Testis (tissue), 3 donors: ENCODE results near the gene STAM. TPM values are rescaled to one million over a fixed set of nuclear protein-coding genes. Genes with fewer than 3 reads are reported as not detected.
"Not testable (repeated sequence)": the region's sequence is repeated elsewhere in the genome, so short reads cannot be mapped to it uniquely, and the experiment has no call there.

Experiments
- DNase-seq: peaks from one replicate; pipeline ENCODE4 v3.0.0-alpha.2; 2019
- H3K27ac ChIP-seq, 2 donors: fragments of 200-600 bp; sonication (generic); one replicate each; pipeline ENCODE4 v1.5.1; 2019
- H3K27me3 ChIP-seq: fragments of 200-600 bp; sonication (generic); one replicate; pipeline ENCODE4 v1.5.1; 2019
- H3K36me3 ChIP-seq: fragments of 200-600 bp; sonication (generic); one replicate; pipeline ENCODE4 v1.5.1; 2017; ENCODE audit warnings: low read depth; ENCODE audit errors: missing control alignments
- H3K4me1 ChIP-seq: fragments of 200-600 bp; sonication (generic); one replicate; pipeline ENCODE4 v1.5.1; 2019
- H3K4me3 ChIP-seq, 2 donors: fragments of 200-600 bp; sonication (generic); one replicate each; pipeline ENCODE4 v1.5.1; 2017 to 2019
- H3K9me3 ChIP-seq: fragments of 200-600 bp; sonication (generic); one replicate; pipeline ENCODE4 v1.5.1; 2017
- CTCF ChIP-seq, 3 experiments: fragments of 450-650 bp in 2 of 3; fragments of 200-600 bp in 1 of 3; sonication (generic) in 1 of 3; IDR thresholded peaks; one replicate each; pipeline ENCODE4 v1.5.1; 2016 to 2019; ENCODE audit warnings: antibody characterized with exemption in 3 of 3, mild to moderate bottlenecking in 2 of 3, moderate library complexity in 1 of 3
- POLR2A ChIP-seq: fragments of 450-650 bp; IDR thresholded peaks from one replicate; pipeline ENCODE4 v1.6.1; 2017; ENCODE audit warnings: antibody characterized with exemption, mild to moderate bottlenecking, moderate library complexity
- WGBS, 2 donors: methylation state at CpG; one replicate each; pipeline ENCODE4 v1.1.5; 2018; 5-methylcytosine and 5-hydroxymethylcytosine counted together
- intact Hi-C: fragments of 100-400 bp; cut with DNase I; formaldehyde crosslinking; loops from one replicate; pipeline ENCODE4 v1.15.1; 2023; ENCODE audit warnings: low total_unique reads
- polyA plus RNA-seq: library from polyadenylated mRNA; stranded (reverse); fragments of 350-450 nt; fragmentation: Illumina TruSeq; extraction: RNeasy Lipid Tissue Mini Kit (QIAGEN cat#74804); gene quantifications from one replicate; pipeline ENCODE4 v1.2.3, GENCODE V29; 2014; ENCODE audit warnings: low read depth, low replicate concordance; ENCODE audit not compliant: insufficient read depth
- total RNA-seq, 2 donors: library from RNA; depleted of rRNA; stranded (reverse); fragments of >200 nt; gene quantifications; one replicate each; pipeline ENCODE4 v1.2.3, GENCODE V29; 2016

The STAM gene
- total and polyA plus RNA-seq, 3 donors from 2014 or later, result 23.7 to 40.9 (median 40.6) TPM

GRCh38 chr10:17710181-17710580, 66.2 kb downstream of the STAM start:
- WGBS, 2 donors, result 58 to 79% methylated on average over 4 of the region's 4 CpGs
- H3K27me3 ChIP-seq, result no peaks in the 10 kb centered on the region
- TF ChIP-seq CTCF (IDR thresholded peaks at IDR 0.05), result no peak
- no peak for TF ChIP-seq POLR2A
- no peak overlapping the region for H3K27ac ChIP-seq
- no peaks in the 10 kb centered on the region for H3K4me1 ChIP-seq
- H3K9me3 ChIP-seq, result no peaks in the 10 kb centered on the region
- no peak overlapping the region for H3K4me3 ChIP-seq
- no peaks in the 10 kb centered on the region for H3K36me3 ChIP-seq
- no peak for DNase-seq
- intact Hi-C loops, result no loop called here

GRCh38 chr10:17712053-17712452, 68.1 kb downstream of the STAM start:
- Histone ChIP-seq H3K36me3 (no peaks in the 10 kb centered on the region), H3K4me3 (no peak overlapping the region), H3K4me1 (no peaks in the 10 kb centered on the region), H3K9me3 (no peaks in the 10 kb centered on the region), H3K27ac (no peak overlapping the region), H3K27me3 (no peaks in the 10 kb centered on the region)
- WGBS, 2 donors, result 82 to 89% methylated on average over 5 of the region's 5 CpGs
- TF ChIP-seq POLR2A (no peak), CTCF (IDR thresholded peaks at IDR 0.05) (no peak)
- intact Hi-C loops, result no loop called here
- no peak for DNase-seq

- H3K27me3 ChIP-seq, result no peaks in the 10 kb centered on the region
- no peaks in the 10 kb centered on the region for H3K4me1 ChIP-seq
- no peaks in the 10 kb centered on the region for H3K9me3 ChIP-seq
- peak; percentile 47 for DNase-seq
- 48 to 66% methylated on average over 18 of the region's 18 CpGs for WGBS, 2 donors
- TF ChIP-seq CTCF (IDR thresholded peaks at IDR 0.05) (peak in 1 of 3 experiments; percentile 5), POLR2A (no peak)
- intact Hi-C loops, result no loop called here
- H3K27ac ChIP-seq, result no peak overlapping the region
- H3K4me3 ChIP-seq, result peak overlapping the region; percentile 14 to 35
- H3K36me3 ChIP-seq, result no peaks in the 10 kb centered on the region
Observed at GRCh38 chr10:17712717-17713471, 68.9 kb downstream of the STAM start.

- no peak for TF ChIP-seq POLR2A
- no peak for TF ChIP-seq CTCF (IDR thresholded peaks at IDR 0.05)
- no peaks in the 10 kb centered on the region for H3K36me3 ChIP-seq
- no peaks in the 10 kb centered on the region for H3K9me3 ChIP-seq
- intact Hi-C loops, result no loop called here
- no peak for DNase-seq
- 67 to 82% methylated on average over 10 of the region's 10 CpGs for whole genome bisulfite sequencing, 2 donors
- H3K4me3 ChIP-seq, result no peak overlapping the region
- no peaks in the 10 kb centered on the region for H3K4me1 ChIP-seq
- H3K27ac ChIP-seq, result no peak overlapping the region
- H3K27me3 ChIP-seq, result no peaks in the 10 kb centered on the region
Observed at GRCh38 chr10:17713758-17714157, 69.8 kb downstream of the STAM start.

GRCh38 chr10:17716161-17716560, 72.2 kb downstream of the STAM start:
- DNase-seq, result no peak
- H3K9me3 ChIP-seq, result no peaks in the 10 kb centered on the region
- no peaks in the 10 kb centered on the region for H3K27me3 ChIP-seq
- TF ChIP-seq CTCF (IDR thresholded peaks at IDR 0.05) (no peak), POLR2A (no peak)
- no peaks in the 10 kb centered on the region for H3K36me3 ChIP-seq
- no peak overlapping the region for H3K27ac ChIP-seq
- WGBS, 2 donors, result 96 to 98% methylated on average over 4 of the region's 4 CpGs
- H3K4me1 ChIP-seq, result no peaks in the 10 kb centered on the region
- intact Hi-C loops, result no loop called here
- H3K4me3 ChIP-seq, result no peak overlapping the region

- intact Hi-C loops, DNase-seq: not testable (repeated sequence)
Observed at GRCh38 chr10:17722317-17723014, 78.5 kb downstream of the STAM start.

More at GRCh38 chr10:17722317-17723014, 78.5 kb downstream of the STAM start:
- not testable (repeated sequence) for H3K27me3 ChIP-seq, H3K4me3 ChIP-seq, H3K36me3 ChIP-seq, H3K4me1 ChIP-seq, H3K27ac ChIP-seq, H3K9me3 ChIP-seq
- 90 to 96% methylated on average over 25 of the region's 25 CpGs for WGBS, 2 donors
